OCI-LY3 (cell line): ENCODE measurements around the gene HGF.

Experiments used
- CTCF ChIP-seq: fragments of 200-600, 300-600 bp; sonication (generic); IDR thresholded peaks from 2 replicates; pipeline ENCODE4 v1.5.1; 2014; ENCODE audit warnings: antibody characterized with exemption, low read length, low read depth
- EZH2phosphoT487 ChIP-seq: fragments of 200-600 bp; shearing (Covaris generic); IDR thresholded peaks from 2 replicates; pipeline ENCODE4 v1.6.1; 2018; ENCODE audit warnings: antibody characterized with exemption, mixed run types, low read depth

GRCh38 chr7:81768951-81769778, 682 bp downstream of the HGF start:
- TF ChIP-seq CTCF (no peak), EZH2phosphoT487 (no peak)
